Measurements from ENCODE around the gene DUS2. TPM values are rescaled to one million over a fixed set of nuclear protein-coding genes. Genes with fewer than 3 reads are reported as not detected.
A peak's percentile ranks its signal among the peaks of the same experiment; 100 is the strongest.

DUS2 gene
- 10 to 100 TPM in 3 of 4 donors, 1 to 10 TPM in 1; 9.2 to 13.1 (median 11.2) TPM for total RNA-seq

DNA sequence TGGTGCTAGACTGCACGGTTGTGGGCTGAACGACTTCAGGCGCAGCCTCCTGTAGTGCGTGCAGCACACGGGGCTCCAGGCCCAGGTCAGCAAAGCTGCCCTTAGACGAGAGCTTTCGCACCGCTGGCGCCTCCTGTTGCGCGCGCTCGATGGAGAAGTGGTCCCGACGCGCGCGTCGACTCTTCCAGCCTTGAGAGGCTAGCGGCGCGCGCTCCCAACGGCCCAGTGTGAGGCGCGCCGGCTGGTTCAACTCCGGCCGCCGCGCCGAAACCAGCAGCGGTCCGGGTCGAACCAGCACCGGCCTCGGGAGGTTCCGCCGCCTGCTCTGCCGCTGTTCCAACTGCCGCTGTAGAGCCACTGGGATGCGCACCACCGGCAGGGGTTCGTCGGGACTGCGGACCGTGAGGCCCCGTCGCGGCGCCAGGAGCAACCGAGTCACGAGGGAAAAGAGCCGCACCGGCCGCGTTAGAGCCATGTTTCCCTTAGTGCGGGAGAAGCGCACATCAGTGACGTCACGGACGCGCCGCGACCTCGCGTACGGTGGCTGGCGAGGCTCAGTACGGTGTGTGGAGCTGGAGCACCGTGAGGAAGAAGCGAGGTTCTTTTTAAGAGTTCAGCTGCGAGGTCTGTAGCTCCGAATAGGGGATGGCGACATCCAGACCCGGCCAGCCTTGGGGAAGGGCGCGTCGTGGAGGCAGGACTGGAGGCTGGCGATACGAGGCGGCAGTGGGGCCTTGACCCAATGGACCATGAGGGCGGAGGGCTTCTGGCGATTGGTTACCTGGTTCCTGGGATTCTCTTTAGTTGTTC, at the start of gene DUS2, which contains the start of gene DDX28:
TSS of gene DUS2 (plus strand) at position 557 of the 810 bp plus-strand sequence. CDS start 14,740 bp downstream, outside the sequence.
TSS of gene DDX28 (minus strand) at position 505 of the 810 bp plus-strand sequence. CDS start at position 475, 30 bp downstream.
- intact Hi-C loops (cut with DNase I; ENCODE audit: low total_unique reads) (no loop called here), in situ Hi-C loops (cut with MboI; ENCODE audit: low pct_ligation_motif_present in 1 of 4, low pct_unique_long_range_greater_than_20kb in 1 of 4, low sequenced_read_pairs in 3 of 4) (no loop called here)
- WGBS, 2 donors (ENCODE audit: low coverage in 1 of 2) = 0% methylated on average over 54 of the region's 84 CpGs; no CpG with 5 or more reads in 1 of the 2 donors

DNA sequence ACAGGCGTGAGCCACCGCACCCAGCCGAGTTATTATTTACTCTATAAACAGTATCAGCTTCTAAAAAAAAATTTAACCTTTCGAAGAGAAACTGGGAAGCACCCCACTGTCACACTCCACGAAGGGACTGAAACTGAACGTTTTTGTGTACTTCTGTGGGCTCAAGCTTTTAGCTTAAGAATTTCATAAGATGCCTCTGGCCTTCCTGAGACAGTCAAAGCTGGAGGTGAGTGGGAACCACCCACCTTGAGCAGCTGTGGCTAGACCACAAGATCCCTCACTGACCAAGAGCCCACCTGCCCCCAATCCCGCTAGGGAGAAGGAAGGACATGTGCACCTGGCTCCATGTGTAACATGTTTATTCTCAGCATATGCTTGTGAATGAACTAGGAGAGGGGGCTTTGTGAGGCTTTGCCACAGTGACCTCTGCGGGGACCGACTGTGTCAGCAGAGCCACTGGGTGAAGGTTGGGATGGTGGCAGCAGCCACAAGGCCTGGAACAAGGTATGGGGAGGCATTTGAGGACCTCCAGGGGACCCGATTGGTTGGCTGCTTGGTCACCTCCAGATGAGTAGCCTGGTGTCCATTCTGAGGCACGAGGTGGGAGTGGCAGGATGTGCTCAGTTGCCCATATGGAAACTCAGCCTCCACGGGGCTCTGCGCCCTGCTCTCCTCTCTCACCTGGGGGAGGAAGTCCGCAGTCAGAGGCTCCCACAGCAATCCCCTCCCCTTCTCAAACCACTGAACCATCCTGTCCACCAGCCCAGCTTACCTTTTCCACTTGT, 47.6 kb upstream of the DUS2 start:
- in situ Hi-C loops (cut with MboI; ENCODE audit: low pct_ligation_motif_present in 1 of 4, low pct_unique_long_range_greater_than_20kb in 1 of 4, low sequenced_read_pairs in 3 of 4) = no loop called here
- no peaks in the 10 kb centered on the region for H3K4me1 ChIP-seq
- H3K9me3 ChIP-seq = no peaks in the 10 kb centered on the region
- no peaks in the 10 kb centered on the region for H3K27me3 ChIP-seq
- H3K36me3 ChIP-seq = no peaks in the 10 kb centered on the region
- TF ChIP-seq POLR2A (IDR thresholded peaks at IDR 0.05) = no peak
- no peak for DNase-seq
- peak overlapping the region in 1 of 4 donors; percentile 30 for H3K27ac ChIP-seq
- no peak overlapping the region for H3K4me3 ChIP-seq
- intact Hi-C loops (cut with DNase I; ENCODE audit: low total_unique reads) = no loop called here
- WGBS, 2 donors (ENCODE audit: low coverage in 1 of 2) = 54 to 72% methylated on average over 4 to 14 of the region's 14 CpGs

More for the DNA sequence above, at the start of gene DUS2, which contains the start of gene DDX28:
- DNase-seq = peak; percentile 95
- H3K27ac ChIP-seq = peak within 1 kb of the TSS; percentile 80 to 91 (median 88)
- peak; percentile 47 for TF ChIP-seq EP300 (IDR thresholded peaks at IDR 0.05; ENCODE audit: low read depth)
- TF ChIP-seq POLR2AphosphoS5 (IDR thresholded peaks at IDR 0.05) = peak; percentile 93 to 97 (median 96)
- TF ChIP-seq, protein P1, sequence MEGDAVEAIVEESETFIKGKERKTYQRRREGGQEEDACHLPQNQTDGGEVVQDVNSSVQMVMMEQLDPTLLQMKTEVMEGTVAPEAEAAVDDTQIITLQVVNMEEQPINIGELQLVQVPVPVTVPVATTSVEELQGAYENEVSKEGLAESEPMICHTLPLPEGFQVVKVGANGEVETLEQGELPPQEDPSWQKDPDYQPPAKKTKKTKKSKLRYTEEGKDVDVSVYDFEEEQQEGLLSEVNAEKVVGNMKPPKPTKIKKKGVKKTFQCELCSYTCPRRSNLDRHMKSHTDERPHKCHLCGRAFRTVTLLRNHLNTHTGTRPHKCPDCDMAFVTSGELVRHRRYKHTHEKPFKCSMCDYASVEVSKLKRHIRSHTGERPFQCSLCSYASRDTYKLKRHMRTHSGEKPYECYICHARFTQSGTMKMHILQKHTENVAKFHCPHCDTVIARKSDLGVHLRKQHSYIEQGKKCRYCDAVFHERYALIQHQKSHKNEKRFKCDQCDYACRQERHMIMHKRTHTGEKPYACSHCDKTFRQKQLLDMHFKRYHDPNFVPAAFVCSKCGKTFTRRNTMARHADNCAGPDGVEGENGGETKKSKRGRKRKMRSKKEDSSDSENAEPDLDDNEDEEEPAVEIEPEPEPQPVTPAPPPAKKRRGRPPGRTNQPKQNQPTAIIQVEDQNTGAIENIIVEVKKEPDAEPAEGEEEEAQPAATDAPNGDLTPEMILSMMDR (IDR thresholded peaks at IDR 0.05) = peak in 1 of 5 experiments; percentile 30
- peak; percentile 66 for TF ChIP-seq POLR2A (IDR thresholded peaks at IDR 0.05)
- H3K27me3 ChIP-seq = no peaks in the 10 kb centered on the region
- H3K9me3 ChIP-seq = no peaks in the 10 kb centered on the region
- peaks cover 0 to 2% (median 0%) of the 10 kb centered on the region in 4 donors for H3K36me3 ChIP-seq
- H3K4me3 ChIP-seq = peak within 1 kb of the TSS; percentile 81 to 95 (median 87)
- peaks cover 8 to 27% (median 21%) of the 10 kb centered on the region in 4 donors for H3K4me1 ChIP-seq

DNA sequence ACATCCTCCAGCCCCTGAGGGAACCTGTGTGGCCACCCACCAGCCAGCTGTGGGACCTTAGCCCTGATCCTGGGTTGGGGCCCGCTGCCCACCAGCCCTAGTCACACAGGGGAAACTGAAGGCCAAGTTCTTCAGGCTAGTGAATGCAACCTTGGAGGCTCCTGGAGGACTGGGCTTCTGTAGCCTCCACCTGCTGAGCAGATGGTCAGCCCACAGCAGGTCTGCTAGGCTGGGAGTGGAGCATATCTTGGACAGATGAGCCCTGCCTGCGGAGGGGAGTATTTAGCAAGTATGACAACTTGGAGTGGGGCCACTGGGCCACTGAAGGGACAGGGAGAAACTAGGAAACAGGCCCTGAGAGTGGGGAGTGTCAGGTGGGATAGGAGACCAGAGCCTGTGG, 46.9 kb upstream of the DUS2 start:
- TF ChIP-seq POLR2AphosphoS5 (IDR thresholded peaks at IDR 0.05) (no peak), EP300 (IDR thresholded peaks at IDR 0.05; ENCODE audit: low read depth) (no peak), POLR2A (IDR thresholded peaks at IDR 0.05) (no peak)
- TF ChIP-seq, protein P1 (IDR thresholded peaks at IDR 0.05) = no peak
- in situ Hi-C loops (cut with MboI; ENCODE audit: low pct_ligation_motif_present in 1 of 4, low pct_unique_long_range_greater_than_20kb in 1 of 4, low sequenced_read_pairs in 3 of 4) = no loop called here
- WGBS, 2 donors (ENCODE audit: low coverage in 1 of 2) = 100% methylated on average over 2 of the region's 2 CpGs; no CpG with 5 or more reads in 1 of the 2 donors

DNA sequence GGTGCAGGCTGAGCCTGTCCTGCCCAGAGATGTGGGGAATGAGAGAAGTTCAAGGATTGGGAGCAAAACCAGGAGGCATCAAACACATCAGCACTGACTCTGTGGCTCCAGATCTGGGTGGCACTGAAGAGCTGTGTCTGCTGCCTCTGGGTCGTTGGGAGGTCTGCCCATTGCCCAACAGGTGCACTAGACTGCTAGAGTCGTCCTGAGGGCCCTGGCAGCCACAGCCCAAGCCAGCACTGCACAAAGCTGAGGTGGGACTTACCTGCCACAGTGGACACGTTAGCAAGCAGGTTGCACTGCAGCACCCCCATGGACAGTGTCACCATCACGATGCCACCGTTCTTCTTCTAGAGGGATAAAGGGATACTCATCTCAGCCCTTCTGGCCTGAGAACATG, 46.1 kb upstream of the DUS2 start:
- DNase-seq = no peak
- WGBS, 2 donors (ENCODE audit: low coverage in 1 of 2) = 75% methylated on average over 4 of the region's 5 CpGs; no CpG with 5 or more reads in 1 of the 2 donors
- no peaks in the 10 kb centered on the region for H3K27me3 ChIP-seq
- intact Hi-C loops (cut with DNase I; ENCODE audit: low total_unique reads) = no loop called here
- no peaks in the 10 kb centered on the region for H3K36me3 ChIP-seq
- no peaks in the 10 kb centered on the region for H3K9me3 ChIP-seq
- no peak overlapping the region for H3K27ac ChIP-seq
- no peak for TF ChIP-seq POLR2AphosphoS5 (IDR thresholded peaks at IDR 0.05)
- TF ChIP-seq, protein P1 (IDR thresholded peaks at IDR 0.05) = no peak
- TF ChIP-seq POLR2A (IDR thresholded peaks at IDR 0.05) = no peak
- in situ Hi-C loops (cut with MboI; ENCODE audit: low pct_ligation_motif_present in 1 of 4, low pct_unique_long_range_greater_than_20kb in 1 of 4, low sequenced_read_pairs in 3 of 4) = no loop called here
- H3K4me1 ChIP-seq = no peaks in the 10 kb centered on the region
- H3K4me3 ChIP-seq = no peak overlapping the region

More for the DNA sequence above, 46.9 kb upstream of the DUS2 start:
- DNase-seq = no peak
- no peak overlapping the region for H3K4me3 ChIP-seq
- no peaks in the 10 kb centered on the region for H3K36me3 ChIP-seq
- H3K9me3 ChIP-seq = no peaks in the 10 kb centered on the region
- intact Hi-C loops (cut with DNase I; ENCODE audit: low total_unique reads) = no loop called here
- no peak overlapping the region for H3K27ac ChIP-seq
- no peaks in the 10 kb centered on the region for H3K4me1 ChIP-seq
- H3K27me3 ChIP-seq = no peaks in the 10 kb centered on the region
